WTC11 (cell line): ENCODE measurements around the gene NAV3. TPM values are rescaled to one million over a fixed set of nuclear protein-coding genes. Genes with fewer than 3 reads are reported as not detected.

ENCODE experiments used
- ATAC-seq: fragments of 200-7000 bp; cut with Tn5 transposase; 2 replicates; pipeline ENCODE4 v1.10.0; 2021; ENCODE audit warnings: mild to moderate bottlenecking, moderate library complexity
- Bru-seq: library from RNA; stranded (reverse); fragments of 400-500 nt; gene quantifications from one replicate; lab custom pipeline; 2021; lab: Mats Ljungman, UMichigan
- CTCF ChIA-PET: fragments of 300-600 bp; sonication (Branson Sonifier 250); formaldehyde crosslinking; loops from one replicate; lab custom pipeline; 2021; ENCODE audit warnings: antibody characterized with exemption; lab: Charles Lee
- POLR2A ChIA-PET: fragments of 350-600 bp; sonication (Branson Sonifier 250); formaldehyde crosslinking; loops from one replicate; lab custom pipeline; 2021; ENCODE audit warnings: antibody characterized with exemption; lab: Charles Lee
- DNase-seq: peaks from one replicate; pipeline ENCODE4 v3.0.0; 2021; ENCODE audit warnings: low spot score
- H3K27ac Mint-ChIP-seq: 2 replicates; pipeline ENCODE4 v1.8.0; 2021; ENCODE audit warnings: mixed read lengths
- H3K27me3 Mint-ChIP-seq: 2 replicates; pipeline ENCODE4 v1.8.0; 2021; ENCODE audit warnings: low read depth, mild to moderate bottlenecking, moderate library complexity, mixed read lengths
- H3K36me3 Mint-ChIP-seq: 2 replicates; pipeline ENCODE4 v1.8.0; 2021; ENCODE audit warnings: mixed read lengths
- H3K4me1 Mint-ChIP-seq: 2 replicates; pipeline ENCODE4 v1.8.0; 2022; ENCODE audit warnings: mixed read lengths
- H3K4me3 Mint-ChIP-seq: 2 replicates; pipeline ENCODE4 v1.8.0; 2021; ENCODE audit warnings: mild to moderate bottlenecking, moderate library complexity, mixed read lengths
- H3K9me3 Mint-ChIP-seq: 2 replicates; pipeline ENCODE4 v1.8.0; 2021; ENCODE audit warnings: mixed read lengths
- AR ChIP-seq: fragments of 250-450 bp; sonication (Bioruptor Pico); IDR thresholded peaks from 2 replicates; pipeline ENCODE4 v1.9.0; 2021; ENCODE audit warnings: mild to moderate bottlenecking
- ATF1 ChIP-seq: sonication (generic); formaldehyde crosslinking; IDR thresholded peaks from 2 replicates; pipeline ENCODE4 v1.8.1; 2023; ENCODE audit warnings: mild to moderate bottlenecking, moderate library complexity, missing genetic modification reagents
- ATF2 ChIP-seq: sonication (generic); formaldehyde crosslinking; IDR thresholded peaks from 2 replicates; pipeline ENCODE4 v1.8.1; 2022; ENCODE audit warnings: low read depth, missing genetic modification reagents, borderline replicate concordance
- ATF3 ChIP-seq: sonication (generic); formaldehyde crosslinking; conservative IDR thresholded peaks from 2 replicates; pipeline ENCODE4 v1.8.1; 2022; ENCODE audit warnings: mild to moderate bottlenecking, missing genetic modification reagents
- CTCF ChIP-seq: fragments of 200-600 bp; IDR thresholded peaks from 2 replicates; pipeline ENCODE4 v1.8.0; 2022; ENCODE audit warnings: antibody characterized with exemption
- EMX1 ChIP-seq: fragments of 250-450 bp; sonication (Bioruptor Pico); IDR thresholded peaks from 2 replicates; pipeline ENCODE4 v1.8.0; 2021; ENCODE audit warnings: mild to moderate bottlenecking
- FOXK1 ChIP-seq: sonication (generic); formaldehyde crosslinking; IDR thresholded peaks from 2 replicates; pipeline ENCODE4 v1.8.0; 2022; ENCODE audit warnings: mild to moderate bottlenecking, moderate library complexity, missing genetic modification reagents
- FOXP1 ChIP-seq: sonication (generic); formaldehyde crosslinking; IDR thresholded peaks from 2 replicates; pipeline ENCODE4 v1.8.0; 2022; ENCODE audit warnings: missing genetic modification reagents, mild to moderate bottlenecking, moderate library complexity, borderline replicate concordance
- GABPB1 ChIP-seq: sonication (generic); formaldehyde crosslinking; IDR thresholded peaks from 2 replicates; pipeline ENCODE4 v1.8.1; 2023; ENCODE audit warnings: mild to moderate bottlenecking, missing genetic modification reagents
- GRHL2 ChIP-seq: fragments of 250-450 bp; sonication (Bioruptor Pico); IDR thresholded peaks from 2 replicates; pipeline ENCODE4 v1.8.0; 2022; ENCODE audit warnings: mild to moderate bottlenecking, moderate library complexity; ENCODE audit not compliant: insufficient replicate concordance, severe bottlenecking
- IRF1 ChIP-seq: sonication (generic); formaldehyde crosslinking; IDR thresholded peaks from 2 replicates; pipeline ENCODE4 v1.8.0; 2023; ENCODE audit warnings: missing genetic modification reagents
- IRF2 ChIP-seq: sonication (generic); formaldehyde crosslinking; IDR thresholded peaks from 2 replicates; pipeline ENCODE4 v1.8.0; 2022; ENCODE audit warnings: low read depth, missing genetic modification reagents, borderline replicate concordance
- MXD4 ChIP-seq: fragments of 250-450 bp; sonication (Bioruptor Pico); IDR thresholded peaks from 2 replicates; pipeline ENCODE4 v1.8.0; 2021; ENCODE audit warnings: mild to moderate bottlenecking, moderate library complexity, borderline replicate concordance
- NFATC4 ChIP-seq: fragments of 250-450 bp; sonication (Bioruptor Pico); IDR thresholded peaks from 2 replicates; pipeline ENCODE4 v1.9.0; 2021; ENCODE audit warnings: mild to moderate bottlenecking
- NFE2L1 ChIP-seq: sonication (generic); formaldehyde crosslinking; IDR thresholded peaks from 2 replicates; pipeline ENCODE4 v1.8.1; 2023; ENCODE audit warnings: missing genetic modification reagents
- NFYB ChIP-seq: sonication (generic); formaldehyde crosslinking; conservative IDR thresholded peaks from 2 replicates; pipeline ENCODE4 v1.8.0; 2022; ENCODE audit warnings: low read depth, missing genetic modification reagents
- NR1H2 ChIP-seq: sonication (generic); formaldehyde crosslinking; IDR thresholded peaks from 2 replicates; pipeline ENCODE4 v1.9.0; 2021; ENCODE audit warnings: mild to moderate bottlenecking, moderate library complexity, missing genetic modification reagents
- NR2C2 ChIP-seq: sonication (generic); formaldehyde crosslinking; IDR thresholded peaks from 2 replicates; pipeline ENCODE4 v1.8.0; 2022; ENCODE audit warnings: mild to moderate bottlenecking, missing genetic modification reagents
- NR3C1 ChIP-seq: sonication (generic); formaldehyde crosslinking; conservative IDR thresholded peaks from 2 replicates; pipeline ENCODE4 v1.8.1; 2023; ENCODE audit warnings: low read depth, mild to moderate bottlenecking, missing genetic modification reagents
- OVOL2 ChIP-seq: fragments of 250-450 bp; sonication (Bioruptor Pico); IDR thresholded peaks from 2 replicates; pipeline ENCODE4 v1.9.0; 2021; ENCODE audit warnings: mild to moderate bottlenecking, borderline replicate concordance
- SMAD4 ChIP-seq: sonication (generic); formaldehyde crosslinking; IDR thresholded peaks from 2 replicates; pipeline ENCODE4 v1.8.0; 2022; ENCODE audit warnings: mild to moderate bottlenecking, missing genetic modification reagents
- TP53 ChIP-seq: sonication (generic); formaldehyde crosslinking; IDR thresholded peaks from 2 replicates; pipeline ENCODE4 v1.8.1; 2023; ENCODE audit warnings: mild to moderate bottlenecking, missing genetic modification reagents
- ZBTB21 ChIP-seq: sonication (generic); formaldehyde crosslinking; IDR thresholded peaks from 2 replicates; pipeline ENCODE4 v1.8.1; 2023; ENCODE audit warnings: mild to moderate bottlenecking, missing genetic modification reagents, borderline replicate concordance
- ZNF219 ChIP-seq: sonication (generic); formaldehyde crosslinking; IDR thresholded peaks from 2 replicates; pipeline ENCODE4 v1.8.0; 2023; ENCODE audit warnings: missing genetic modification reagents, mild to moderate bottlenecking, borderline replicate concordance
- ZNF317 ChIP-seq: sonication (generic); formaldehyde crosslinking; IDR thresholded peaks from 2 replicates; pipeline ENCODE4 v1.8.1; 2023; ENCODE audit warnings: low read depth, mild to moderate bottlenecking, moderate library complexity, missing genetic modification reagents, borderline replicate concordance
- ZNF396 ChIP-seq: fragments of 250-450 bp; sonication (Bioruptor Pico); IDR thresholded peaks from 2 replicates; pipeline ENCODE4 v1.8.0; 2021; ENCODE audit warnings: mild to moderate bottlenecking, moderate library complexity, borderline replicate concordance
- ZNF671 ChIP-seq: fragments of 250-450 bp; sonication (Bioruptor Pico); IDR thresholded peaks from 2 replicates; pipeline ENCODE4 v1.8.0; 2021; ENCODE audit warnings: mild to moderate bottlenecking
- long read RNA-seq, 3 experiments: library from RNA in 1 of 3; library from capped mRNA in 1 of 3; library from polyadenylated mRNA in 1 of 3; unstranded in 2 of 3; stranded (forward) in 1 of 3; transcript quantifications; one replicate each; pipeline ENCODE4 v2.0.0, GENCODE V29; 2021
- total RNA-seq: library from RNA; stranded (reverse); gene quantifications from 3 replicates; pipeline ENCODE4 v1.2.3, GENCODE V29; 2021

The NAV3 gene
- total RNA-seq (0.96 to 3.3 TPM (median 1.9 TPM) in 3 replicates), Bru-seq, nascent RNA (percentile 28 among the genes with signal in this experiment)
- long read RNA-seq, experiment 1, partial matches to known transcripts, result 0 of 5 reads
- long read RNA-seq, experiment 1, other reads (novel, unspliced or antisense), result 5 of 5 reads
- long read RNA-seq, experiment 2, partial matches to known transcripts, result 0 of 1 reads
- long read RNA-seq, experiment 2, other reads (novel, unspliced or antisense), result 1 of 1 reads
- long read RNA-seq, experiment 3, result 0 reads

GRCh38 chr12:77830583-77831351 is at the start of gene NAV3:
Gene NAV3, plus strand, starts transcription at chr12:77830894. Its CDS starts 568 bp downstream, at chr12:77831462.
- H3K27ac Mint-ChIP-seq, result no peak within 1 kb of the TSS
- H3K36me3 Mint-ChIP-seq, result no peaks in the 10 kb centered on the region
- H3K27me3 Mint-ChIP-seq, result no peaks in the 10 kb centered on the region
- CTCF ChIA-PET, result interaction anchor here (1.2 kb wide), 1 partner anchor 95 kb away, joined by 7 read pairs; no protein-coding TSS in a partner anchor
- TF ChIP-seq NFYB (CRISPR knock-in tag), result no peak
- DNase-seq, result no peak
- no peaks in the 10 kb centered on the region for H3K9me3 Mint-ChIP-seq
- ATAC-seq, result no peak
- H3K4me3 Mint-ChIP-seq, result no peak within 1 kb of the TSS
- H3K4me1 Mint-ChIP-seq, result no peaks in the 10 kb centered on the region
- POLR2A ChIA-PET, result no interaction called here

- Mint-ChIP-seq H3K36me3 (no peaks in the 10 kb centered on the region), H3K4me3 (no peak overlapping the region), H3K4me1 (peaks cover 23% of the 10 kb centered on the region), H3K9me3 (no peaks in the 10 kb centered on the region), H3K27me3 (peaks cover 6% of the 10 kb centered on the region), H3K27ac (no peak overlapping the region)
- no peak for TF ChIP-seq NR2C2 (CRISPR knock-in tag)
- no peak for TF ChIP-seq TP53
- TF ChIP-seq ZNF396, result no peak
- TF ChIP-seq NFATC4, result no peak
- TF ChIP-seq GRHL2 (CRISPR knock-in tag), result no peak
- TF ChIP-seq FOXK1 (CRISPR knock-in tag), result no peak
- TF ChIP-seq OVOL2 (CRISPR knock-in tag), result no peak
- TF ChIP-seq ATF3 (CRISPR knock-in tag), result no peak
- TF ChIP-seq ZNF317, result no peak
- no peak for TF ChIP-seq EMX1
- TF ChIP-seq ZBTB21 (CRISPR knock-in tag), result no peak
- TF ChIP-seq MXD4 (CRISPR knock-in tag), result no peak
- TF ChIP-seq IRF1 (CRISPR knock-in tag), result no peak
- no peak for TF ChIP-seq ZNF219 (CRISPR knock-in tag)
- no peak for TF ChIP-seq ATF1 (CRISPR knock-in tag)
- CTCF ChIA-PET, result no interaction called here
- DNase-seq (peak; percentile 16), ATAC-seq (peak; percentile 77)
- POLR2A ChIA-PET, result no interaction called here
Measured at GRCh38 chr12:77782034-77782433, 48.7 kb upstream of the NAV3 start.

GRCh38 chr12:77782766-77783165 is 47.9 kb upstream of the NAV3 start:
- DNase-seq, result no peak
- Mint-ChIP-seq H3K9me3 (no peaks in the 10 kb centered on the region), H3K4me1 (peaks cover 23% of the 10 kb centered on the region), H3K36me3 (no peaks in the 10 kb centered on the region), H3K27me3 (peaks cover 6% of the 10 kb centered on the region), H3K27ac (no peak overlapping the region), H3K4me3 (no peak overlapping the region)
- ATAC-seq, result no peak
- ChIA-PET POLR2A (no interaction called here), CTCF (no interaction called here)
- TF ChIP-seq FOXP1 (CRISPR knock-in tag) (no peak), AR (CRISPR knock-in tag) (no peak), NR3C1 (CRISPR knock-in tag) (no peak), GABPB1 (CRISPR knock-in tag) (no peak), ATF2 (CRISPR knock-in tag) (no peak), IRF2 (CRISPR knock-in tag) (no peak), NR1H2 (CRISPR knock-in tag) (no peak), ZNF671 (CRISPR knock-in tag) (no peak), NFE2L1 (CRISPR knock-in tag) (no peak), SMAD4 (no peak), ZNF396 (no peak), CTCF (no peak)
